GM23338 (cell line): ENCODE measurements around the gene SPRY4. TPM values are rescaled to one million over a fixed set of nuclear protein-coding genes. Genes with fewer than 3 reads are reported as not detected.

Experiments used
- ATAC-seq: fragments of 200-7000 bp; cut with Tn5 transposase; 3 replicates; pipeline ENCODE4 v1.9.1; 2020
- DNase-seq: peaks from one replicate; pipeline ENCODE4 v3.0.0-alpha.2; 2015; ENCODE audit warnings: low spot score
- H2AFZ ChIP-seq: fragments of 200-600 bp; sonication (generic); 2 replicates; pipeline ENCODE4 v1.8.0; 2016; ENCODE audit warnings: antibody characterized with exemption, mild to moderate bottlenecking, moderate library complexity
- H3F3A ChIP-seq: fragments of 200-600 bp; sonication (generic); replicated peaks from 2 replicates; pipeline ENCODE4 v1.8.0; 2017; ENCODE audit warnings: antibody characterized with exemption, mixed run types, low read depth
- H3K27ac ChIP-seq: fragments of 200-600 bp; sonication (generic); 2 replicates; pipeline ENCODE4 v1.6.1; 2016; ENCODE audit warnings: low read depth
- H3K27me3 ChIP-seq: fragments of 200-600 bp; sonication (generic); 2 replicates; pipeline ENCODE4 v1.8.0; 2016; ENCODE audit warnings: mild to moderate bottlenecking, mixed run types, moderate library complexity; ENCODE audit not compliant: insufficient read depth
- H3K36me3 ChIP-seq: fragments of 200-600 bp; sonication (generic); 2 replicates; pipeline ENCODE4 v1.8.0; 2016; ENCODE audit warnings: mild to moderate bottlenecking; ENCODE audit not compliant: insufficient read depth
- H3K4me1 ChIP-seq: fragments of 200-600 bp; sonication (generic); 2 replicates; pipeline ENCODE4 v1.8.0; 2016; ENCODE audit warnings: mild to moderate bottlenecking, moderate library complexity; ENCODE audit not compliant: insufficient read depth
- H3K4me2 ChIP-seq: fragments of 200-600 bp; sonication (generic); 2 replicates; pipeline ENCODE4 v1.7.1; 2017; ENCODE audit warnings: mixed run types
- H3K4me3 ChIP-seq: fragments of 200-600 bp; sonication (generic); 2 replicates; pipeline ENCODE4 v1.6.1; 2016; ENCODE audit warnings: mixed run types
- H3K79me2 ChIP-seq: fragments of 200-600 bp; sonication (generic); replicated peaks from 2 replicates; pipeline ENCODE4 v1.8.0; 2017; ENCODE audit warnings: mild to moderate bottlenecking; ENCODE audit not compliant: insufficient read depth
- H3K9me2 ChIP-seq: fragments of 200-600 bp; sonication (generic); 2 replicates; pipeline ENCODE4 v1.8.0; 2017; ENCODE audit not compliant: insufficient read depth
- H4K20me1 ChIP-seq: fragments of 200-600 bp; sonication (generic); replicated peaks from 2 replicates; pipeline ENCODE4 v1.8.0; 2017; ENCODE audit warnings: mild to moderate bottlenecking; ENCODE audit not compliant: insufficient read depth
- H3K27ac Mint-ChIP-seq: 2 replicates; pipeline ENCODE4 v1.8.0; 2020; ENCODE audit warnings: inconsistent platforms, mild to moderate bottlenecking, moderate library complexity, mixed read lengths
- H3K27me3 Mint-ChIP-seq: 3 replicates; pipeline ENCODE4 v1.8.0; 2022; ENCODE audit warnings: low read depth, mild to moderate bottlenecking, moderate library complexity, mixed read lengths, inconsistent platforms; ENCODE audit not compliant: insufficient read depth, poor library complexity
- H3K36me3 Mint-ChIP-seq: 3 replicates; pipeline ENCODE4 v1.8.0; 2021; ENCODE audit warnings: low read depth, mild to moderate bottlenecking, inconsistent platforms, moderate library complexity, mixed read lengths
- H3K4me1 Mint-ChIP-seq: 3 replicates; pipeline ENCODE4 v1.8.0; 2020; ENCODE audit warnings: mild to moderate bottlenecking, inconsistent platforms, mixed read lengths
- H3K4me3 Mint-ChIP-seq: 3 replicates; pipeline ENCODE4 v1.8.0; 2021; ENCODE audit warnings: moderate library complexity, mild to moderate bottlenecking, inconsistent platforms, mixed read lengths
- H3K9me3 Mint-ChIP-seq: 3 replicates; pipeline ENCODE4 v1.8.0; 2020; ENCODE audit warnings: moderate library complexity, mild to moderate bottlenecking, inconsistent platforms, mixed read lengths
- CREB1 ChIP-seq: fragments of 250-450 bp; sonication (Bioruptor Pico); IDR thresholded peaks from 2 replicates; pipeline ENCODE4 v1.5.0; 2020; ENCODE audit warnings: low read depth, mild to moderate bottlenecking, moderate library complexity
- ETS1 ChIP-seq: IDR thresholded peaks from 2 replicates; pipeline ENCODE4 v1.6.1; 2016; ENCODE audit warnings: antibody characterized with exemption
- EZH2 ChIP-seq: fragments of 200-600 bp; sonication (generic); IDR thresholded peaks from one replicate; pipeline ENCODE4 v1.8.0; 2017; ENCODE audit warnings: antibody characterized with exemption, mild to moderate bottlenecking, low read depth; ENCODE audit not compliant: unreplicated experiment
- EZH2phosphoT487 ChIP-seq: fragments of 200-600 bp; sonication (generic); IDR thresholded peaks from one replicate; pipeline ENCODE4 v1.8.1; 2018; ENCODE audit warnings: antibody characterized with exemption; ENCODE audit not compliant: unreplicated experiment
- JUNB ChIP-seq: IDR thresholded peaks from one replicate; pipeline ENCODE4 v1.6.1; 2016; ENCODE audit warnings: antibody characterized with exemption; ENCODE audit not compliant: unreplicated experiment
- NANOG ChIP-seq: IDR thresholded peaks from 2 replicates; pipeline ENCODE4 v1.6.1; 2016; ENCODE audit warnings: antibody characterized with exemption, borderline replicate concordance
- REST ChIP-seq: IDR thresholded peaks from one replicate; pipeline ENCODE4 v1.6.1; 2018; ENCODE audit warnings: antibody characterized with exemption; ENCODE audit not compliant: unreplicated experiment
- STAT1 ChIP-seq: IDR thresholded peaks from one replicate; pipeline ENCODE4 v1.6.1; 2016; ENCODE audit warnings: antibody characterized with exemption; ENCODE audit not compliant: unreplicated experiment
- ZNF114 ChIP-seq: fragments of 250-450 bp; sonication (Bioruptor Pico); IDR thresholded peaks from 2 replicates; pipeline ENCODE4 v1.5.0; 2020; ENCODE audit warnings: mild to moderate bottlenecking, moderate library complexity
- ZNF331 ChIP-seq: fragments of 250-450 bp; sonication (Bioruptor Pico); IDR thresholded peaks from 2 replicates; pipeline ENCODE4 v1.5.0; 2020; ENCODE audit warnings: low read depth, mild to moderate bottlenecking, moderate library complexity
- polyA plus RNA-seq: library from polyadenylated mRNA; unstranded; fragments of >200 nt; fragmentation: Nextera tagmentation; extraction: Ambion mirVana; gene quantifications from 2 replicates; pipeline ENCODE4 v1.2.1, GENCODE V29; 2016
- total RNA-seq: library from RNA; depleted of rRNA; stranded (reverse); fragments of >200 nt; shearing (Covaris generic); gene quantifications from 2 replicates; pipeline ENCODE4 v1.2.3, GENCODE V29; 2014
- TF ChIP-seq, protein P1 (sequence below), 2 experiments: fragments of 200-600 bp in 1 of 2; sonication (generic) in 1 of 2; conservative IDR thresholded peaks; 2 replicates each; pipeline versions ENCODE4 v1.5.1 to v1.6.1; 2016 to 2017; ENCODE audit warnings: antibody characterized with exemption in 2 of 2, low read depth in 2 of 2, mild to moderate bottlenecking in 2 of 2, moderate library complexity in 1 of 2

Gene SPRY4
- total and polyA plus RNA-seq, 2 experiments from 2014 or later, result 70.6 to 240 TPM

GRCh38 chr5:142283304-142283703, 41.5 kb downstream of the SPRY4 start (continued):
- TF ChIP-seq, protein P1, sequence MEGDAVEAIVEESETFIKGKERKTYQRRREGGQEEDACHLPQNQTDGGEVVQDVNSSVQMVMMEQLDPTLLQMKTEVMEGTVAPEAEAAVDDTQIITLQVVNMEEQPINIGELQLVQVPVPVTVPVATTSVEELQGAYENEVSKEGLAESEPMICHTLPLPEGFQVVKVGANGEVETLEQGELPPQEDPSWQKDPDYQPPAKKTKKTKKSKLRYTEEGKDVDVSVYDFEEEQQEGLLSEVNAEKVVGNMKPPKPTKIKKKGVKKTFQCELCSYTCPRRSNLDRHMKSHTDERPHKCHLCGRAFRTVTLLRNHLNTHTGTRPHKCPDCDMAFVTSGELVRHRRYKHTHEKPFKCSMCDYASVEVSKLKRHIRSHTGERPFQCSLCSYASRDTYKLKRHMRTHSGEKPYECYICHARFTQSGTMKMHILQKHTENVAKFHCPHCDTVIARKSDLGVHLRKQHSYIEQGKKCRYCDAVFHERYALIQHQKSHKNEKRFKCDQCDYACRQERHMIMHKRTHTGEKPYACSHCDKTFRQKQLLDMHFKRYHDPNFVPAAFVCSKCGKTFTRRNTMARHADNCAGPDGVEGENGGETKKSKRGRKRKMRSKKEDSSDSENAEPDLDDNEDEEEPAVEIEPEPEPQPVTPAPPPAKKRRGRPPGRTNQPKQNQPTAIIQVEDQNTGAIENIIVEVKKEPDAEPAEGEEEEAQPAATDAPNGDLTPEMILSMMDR (conservative IDR thresholded peaks at IDR 0.05; ENCODE audit: low read depth in 2 of 2), result no peak
- no peak for TF ChIP-seq NANOG
- no peak for TF ChIP-seq REST

GRCh38 chr5:142281966-142282365, 42.9 kb downstream of the SPRY4 start:
- Mint-ChIP-seq H3K4me1 (peaks cover 52% of the 10 kb centered on the region), H3K27me3 (peaks cover 21% of the 10 kb centered on the region), H3K4me3 (no peak overlapping the region), H3K9me3 (no peaks in the 10 kb centered on the region), H3K27ac (0 out of 2 replicates have a peak overlapping the region, but pooled peaks have one; percentile 26), H3K36me3 (no peaks in the 10 kb centered on the region)
- H3F3A ChIP-seq, result 0 out of 2 replicates have a peak, but pooled peaks cover 13% of the 10 kb centered on the region
- no peak overlapping the region for H2AFZ ChIP-seq
- H4K20me1 ChIP-seq, result no peaks in the 10 kb centered on the region
- H3K4me2 ChIP-seq, result no peak overlapping the region
- H3K79me2 ChIP-seq, result no peaks in the 10 kb centered on the region
- DNase-seq, result no peak
- no peaks in the 10 kb centered on the region for H3K9me2 ChIP-seq
- no peak for ATAC-seq
- no peaks in the 10 kb centered on the region; the same call in 1 of the 2 replicates for H3K36me3 ChIP-seq
- peaks cover 31% of the 10 kb centered on the region for H3K4me1 ChIP-seq
- no peaks in the 10 kb centered on the region for H3K27me3 ChIP-seq
- TF ChIP-seq STAT1, result no peak
- TF ChIP-seq ETS1, result no peak
- TF ChIP-seq CREB1, result no peak
- TF ChIP-seq EZH2phosphoT487, result no peak
- TF ChIP-seq REST, result no peak
- TF ChIP-seq ZNF114 (CRISPR knock-in tag), result no peak
- TF ChIP-seq JUNB, result no peak
- no peak for TF ChIP-seq ZNF331
- no peak for TF ChIP-seq EZH2
- no peak overlapping the region for H3K27ac ChIP-seq
- H3K4me3 ChIP-seq, result no peak overlapping the region
